IPS DF 4.7 (cell line): Measurements from ENCODE around the gene ARG2.
A peak's percentile ranks its signal among the peaks of the same experiment; 100 is the strongest.

Source experiments
- DNase-seq: peaks from one replicate; pipeline ENCODE4 v3.0.0-alpha.2; 2013; ENCODE audit warnings: low spot score; ENCODE audit errors: extremely low read depth

Gene ARG2

DNA sequence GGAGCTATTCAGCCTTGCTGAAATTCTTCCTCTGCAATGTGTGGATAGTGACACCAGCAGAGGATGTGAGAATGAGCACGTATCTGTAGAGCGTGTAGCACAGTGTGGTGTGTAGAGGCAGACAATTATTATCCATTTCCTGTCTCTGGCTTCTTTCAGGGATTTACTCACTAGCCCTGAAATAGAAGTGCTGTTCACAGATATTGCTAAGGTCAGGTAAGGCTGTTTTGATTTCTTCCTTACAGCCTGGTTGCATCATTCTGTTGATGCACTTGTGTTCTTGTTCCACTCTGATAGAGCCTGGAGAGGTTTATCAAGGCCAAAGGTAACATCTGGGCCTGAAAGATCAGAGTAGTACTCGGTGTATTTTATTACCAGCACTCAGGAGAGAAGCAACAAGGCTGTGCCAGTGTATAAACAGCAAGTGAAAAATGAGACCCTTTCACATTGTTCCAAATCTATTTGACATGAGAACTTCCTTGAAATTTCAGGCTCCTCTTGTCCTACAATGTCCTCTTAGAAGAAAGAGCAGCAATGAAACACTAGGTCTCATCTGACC, 16.7 kb downstream of the ARG2 start:
- no peak for DNase-seq

GRCh38 chr14:67638642-67639041, 18.9 kb downstream of the ARG2 start:
- no peak for DNase-seq

DNA sequence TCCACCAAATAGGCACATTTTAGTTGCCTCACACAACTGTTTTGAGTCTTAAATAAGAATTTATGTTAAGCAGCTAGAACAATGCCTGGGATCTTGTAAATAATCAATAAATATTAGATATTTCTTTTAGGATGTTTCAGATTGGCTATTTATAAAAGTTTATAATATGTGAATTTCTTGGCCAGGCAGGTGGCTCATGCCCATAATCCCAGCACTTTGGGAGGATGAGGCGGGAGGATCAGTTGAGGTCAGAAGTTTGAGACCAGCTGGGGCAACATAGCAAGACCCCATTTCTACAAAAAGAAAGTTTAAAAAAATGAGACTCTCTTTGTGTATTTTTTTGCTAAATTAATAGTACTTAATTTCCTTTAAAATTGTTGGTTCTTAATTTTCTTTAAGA, 21.8 kb downstream of the ARG2 start:
- DNase-seq, result no peak

- no peak for DNase-seq
Measured at GRCh38 chr14:67641902-67642749, 22.4 kb downstream of the ARG2 start.

DNA sequence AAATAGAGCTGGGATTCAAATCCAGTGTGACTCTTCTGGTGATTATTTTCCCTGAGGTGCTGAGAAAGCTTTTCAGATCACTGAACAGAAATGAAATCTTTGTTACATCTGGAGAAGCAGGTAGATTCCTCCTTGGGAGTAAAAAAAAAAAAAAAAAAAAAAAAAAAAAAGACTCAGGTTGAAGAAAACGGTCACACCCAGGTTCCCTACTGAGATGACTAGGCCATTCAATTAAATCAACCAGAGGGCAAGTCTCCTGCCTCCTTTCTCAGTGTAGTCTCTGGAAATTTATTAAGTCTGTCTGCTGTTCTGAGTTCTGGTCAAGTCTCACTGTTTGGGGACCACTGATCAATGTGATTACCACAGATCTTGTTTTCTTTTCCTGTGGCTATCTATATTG, 24.0 kb downstream of the ARG2 start:
- no peak for DNase-seq

DNA sequence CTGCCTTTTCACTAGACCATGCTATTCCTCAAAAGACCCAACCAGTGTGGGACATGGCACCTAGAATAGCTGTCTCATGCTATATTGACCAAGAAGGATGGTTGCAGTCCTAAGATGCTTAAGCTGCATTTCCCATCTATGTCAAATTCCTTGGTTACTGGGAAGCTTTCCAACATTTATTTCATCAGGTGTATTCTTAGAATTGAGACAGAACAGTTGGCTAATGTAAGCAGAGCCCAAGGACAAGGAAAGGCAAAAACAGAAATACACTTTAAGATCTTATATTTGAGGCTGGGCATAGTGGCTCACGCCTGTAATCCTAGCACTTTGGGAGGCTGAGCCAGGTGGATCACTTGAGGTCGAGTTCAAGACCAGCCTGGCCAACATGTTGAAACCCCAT, 24.7 kb downstream of the ARG2 start:
- no peak for DNase-seq

- DNase-seq, result no peak
Measured at GRCh38 chr14:67645414-67645813, 25.7 kb downstream of the ARG2 start.

DNA sequence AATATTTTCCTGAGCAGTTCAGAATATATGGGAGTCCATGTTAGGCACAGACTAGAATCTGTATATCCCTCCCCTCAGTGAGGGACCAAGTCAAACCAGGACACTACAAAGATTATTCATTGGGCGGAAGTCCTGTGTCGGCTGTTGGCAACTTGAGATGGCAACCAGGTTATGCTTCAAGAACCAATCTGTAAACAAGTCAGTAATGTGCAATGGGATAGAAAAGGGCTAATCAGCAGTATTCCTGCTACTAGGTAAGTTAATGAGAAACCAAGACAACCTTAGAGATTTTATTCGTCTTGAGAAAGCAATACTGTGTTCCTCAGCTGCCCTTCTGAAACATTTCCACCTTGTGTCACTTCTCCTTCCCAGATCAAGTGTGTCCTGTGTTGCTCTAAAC, 26.4 kb downstream of the ARG2 start:
- no peak for DNase-seq

DNA sequence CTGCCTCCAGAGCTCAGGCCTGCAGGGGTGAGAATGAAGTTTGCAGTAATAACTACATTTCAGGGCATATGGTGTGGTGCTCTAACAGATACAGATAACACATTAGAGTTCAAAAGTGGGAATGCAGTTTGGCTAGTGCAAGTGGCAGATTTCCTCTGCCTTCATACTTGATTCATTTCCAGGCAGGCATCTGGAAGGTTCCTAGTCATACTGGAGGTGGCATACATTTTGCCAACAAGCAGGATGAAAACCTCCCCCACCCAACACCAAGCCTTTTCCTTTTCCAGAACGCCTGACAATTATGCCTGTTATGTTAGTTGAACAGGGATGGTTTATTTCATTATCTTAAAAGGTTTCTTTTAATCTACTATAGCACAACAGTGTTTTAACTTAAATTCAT, 30.4 kb downstream of the ARG2 start:
- no peak for DNase-seq

DNA sequence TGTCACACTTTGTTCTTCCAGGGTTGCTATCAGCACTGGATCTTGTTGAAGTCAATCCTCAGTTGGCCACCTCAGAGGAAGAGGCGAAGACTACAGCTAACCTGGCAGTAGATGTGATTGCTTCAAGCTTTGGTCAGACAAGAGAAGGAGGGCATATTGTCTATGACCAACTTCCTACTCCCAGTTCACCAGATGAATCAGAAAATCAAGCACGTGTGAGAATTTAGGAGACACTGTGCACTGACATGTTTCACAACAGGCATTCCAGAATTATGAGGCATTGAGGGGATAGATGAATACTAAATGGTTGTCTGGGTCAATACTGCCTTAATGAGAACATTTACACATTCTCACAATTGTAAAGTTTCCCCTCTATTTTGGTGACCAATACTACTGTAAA, 31.0 kb downstream of the ARG2 start:
- DNase-seq, result no peak

GRCh38 chr14:67652189-67652588, 32.5 kb downstream of the ARG2 start:
- no peak for DNase-seq

GRCh38 chr14:67653651-67654280, 34.0 kb downstream of the ARG2 start:
- DNase-seq, result no peak

GRCh38 chr14:67663633-67664032, 43.9 kb downstream of the ARG2 start:
- DNase-seq, result no peak

DNA sequence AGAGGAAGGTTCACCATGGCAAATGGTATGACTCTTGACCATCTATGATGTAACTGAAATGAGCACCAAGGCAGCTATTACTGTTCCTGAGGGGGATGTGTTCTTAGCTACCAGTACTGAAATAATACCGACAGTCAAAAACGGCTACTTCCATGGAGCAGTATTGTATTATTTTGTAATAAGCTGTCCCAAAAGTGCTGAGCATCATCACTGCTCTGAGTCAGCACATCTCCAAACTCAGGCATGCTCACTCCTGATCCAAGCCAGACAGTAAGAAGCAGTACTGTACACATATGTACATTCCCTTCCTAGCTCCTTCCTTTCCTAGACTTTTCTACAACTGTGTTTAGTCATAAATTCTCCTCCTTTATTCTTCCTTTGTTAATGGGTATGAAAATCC, 46.1 kb downstream of the ARG2 start:
- no peak for DNase-seq

DNA sequence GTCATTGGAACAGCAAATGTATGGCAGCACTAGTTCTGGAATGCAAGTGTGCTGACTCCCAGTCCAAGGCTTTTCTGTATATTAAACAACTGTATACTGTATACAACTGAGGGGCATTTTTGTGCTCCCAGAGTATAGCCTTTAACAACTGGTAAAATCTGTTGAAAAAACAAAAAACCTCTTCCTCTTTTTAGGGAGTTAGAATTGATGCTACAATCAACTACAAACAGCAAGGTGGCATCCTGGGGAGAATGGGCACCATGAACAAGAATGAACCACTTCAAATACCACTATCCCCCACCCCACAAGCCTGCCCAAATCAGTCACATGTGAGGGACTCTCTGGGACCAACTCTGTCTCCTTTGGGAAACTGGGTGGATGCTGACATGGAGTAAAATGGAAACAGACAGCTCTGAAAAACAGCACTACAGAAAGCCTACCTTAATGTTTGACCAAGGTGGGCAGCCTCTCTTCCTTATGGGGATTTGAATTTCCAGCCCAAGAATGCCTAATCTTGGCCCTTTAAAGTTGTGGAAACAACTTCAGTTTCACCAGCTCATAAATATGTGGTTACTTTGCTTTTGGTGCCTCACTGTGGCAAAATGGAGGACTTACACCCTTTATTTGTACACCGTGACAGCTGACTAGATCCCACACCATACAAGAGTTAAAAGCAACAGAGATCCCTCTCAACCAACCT, 47.2 kb downstream of the ARG2 start:
- DNase-seq, result no peak

DNA sequence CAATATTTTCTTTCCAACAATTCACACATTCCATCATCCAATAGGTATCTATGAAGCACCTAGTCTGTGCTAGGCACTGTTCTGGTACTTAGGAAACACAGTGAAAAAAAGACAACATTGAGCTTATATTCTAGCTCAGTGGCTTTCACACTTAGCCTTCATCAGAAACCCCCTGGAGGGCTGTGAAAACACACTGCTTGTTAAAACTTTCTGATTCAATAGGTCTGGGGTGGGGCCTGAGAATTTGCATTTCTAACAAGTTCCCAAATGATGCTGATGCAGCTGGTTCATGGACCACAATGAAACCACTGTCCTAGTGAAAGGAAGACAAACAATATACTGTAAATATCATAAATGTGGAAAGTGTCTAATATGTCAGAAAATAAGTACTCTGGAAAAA, 48.8 kb downstream of the ARG2 start:
- no peak for DNase-seq

DNA sequence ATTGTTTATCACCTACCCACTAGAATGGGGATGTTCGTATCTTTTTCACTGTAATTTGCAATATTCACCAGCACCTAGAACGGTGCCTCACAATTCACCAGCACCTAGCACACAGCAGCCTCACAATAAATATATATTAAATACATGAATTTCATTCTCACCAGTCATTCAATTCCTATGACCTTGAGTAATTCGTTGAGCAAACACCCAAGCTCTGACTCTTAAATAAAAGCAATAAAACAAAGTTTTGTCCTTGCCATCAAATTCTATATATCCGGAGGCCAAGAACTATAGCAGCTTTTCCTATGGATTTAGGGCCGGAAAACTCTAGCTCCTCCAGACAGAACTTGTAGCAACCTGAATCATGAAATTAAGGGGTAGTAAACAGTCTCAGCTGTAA, 53.7 kb downstream of the ARG2 start:
- DNase-seq, result no peak

DNA sequence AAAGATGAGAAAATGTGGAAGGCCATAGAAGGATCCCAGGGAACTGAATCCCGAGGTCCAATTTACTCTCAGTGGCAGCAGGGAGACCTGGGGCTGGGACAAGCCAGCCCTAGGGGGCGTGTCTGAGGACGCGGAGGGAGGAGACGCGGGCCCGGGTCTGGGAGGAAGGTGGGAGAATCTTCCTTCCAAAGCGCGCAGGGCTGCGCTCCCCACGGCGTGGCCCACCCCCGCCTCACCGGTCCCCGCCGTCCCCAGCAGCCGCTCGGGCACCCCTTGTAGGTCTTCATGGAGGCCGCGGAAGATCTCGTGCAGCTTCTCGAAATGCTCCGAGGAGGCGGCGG, 54.4 kb downstream of the ARG2 start:
- no peak for DNase-seq

- peak; percentile 68 for DNase-seq
Measured at GRCh38 chr14:67674480-67675218, 54.9 kb downstream of the ARG2 start, which contains the start of gene VTI1B. Gene VTI1B (minus strand): TSS chr14:67674632. CDS start chr14:67674489, 143 bp downstream.

DNA sequence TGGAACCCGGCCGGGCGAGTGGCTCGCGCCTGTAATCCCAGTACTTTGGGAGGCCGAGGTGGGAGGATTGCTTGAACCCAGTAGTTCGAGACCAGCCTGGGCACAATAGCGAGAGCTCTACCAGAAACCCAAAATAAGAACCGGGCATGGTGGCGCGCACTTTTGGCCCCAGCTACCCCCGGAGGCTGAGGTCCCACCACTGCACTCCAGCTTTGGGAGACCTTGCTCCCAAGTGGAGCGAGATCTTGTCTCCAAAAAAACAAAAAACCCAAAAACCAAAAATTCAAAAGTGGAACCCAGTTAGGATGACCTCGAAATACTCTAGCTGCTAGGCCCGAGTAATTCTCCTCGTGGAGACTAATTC, 55.5 kb downstream of the ARG2 start:
- DNase-seq, result no peak

- no peak for DNase-seq
Measured at GRCh38 chr14:67679006-67679405, 59.3 kb downstream of the ARG2 start.
